Breast epithelium (tissue), 3 donors: ENCODE measurements around the gene RSRC2.

Experiments used
- POLR2A ChIP-seq: fragments of 450-650 bp; IDR thresholded peaks from one replicate; pipeline ENCODE4 v1.6.1; 2016; ENCODE audit warnings: antibody characterized with exemption, mild to moderate bottlenecking, moderate library complexity
- POLR2AphosphoS5 ChIP-seq, 3 donors: sonication (generic); formaldehyde crosslinking; IDR thresholded peaks; one replicate each; pipeline ENCODE4 v1.6.1; 2017; ENCODE audit warnings: antibody characterized with exemption in 3 of 3
- TF ChIP-seq, protein P1 (sequence below), 3 donors: fragments of 450-650 bp; IDR thresholded peaks; one replicate each; pipeline ENCODE4 v1.5.1; 2016 to 2017; ENCODE audit warnings: antibody characterized with exemption in 3 of 3, mild to moderate bottlenecking in 3 of 3, moderate library complexity in 3 of 3

DNA sequence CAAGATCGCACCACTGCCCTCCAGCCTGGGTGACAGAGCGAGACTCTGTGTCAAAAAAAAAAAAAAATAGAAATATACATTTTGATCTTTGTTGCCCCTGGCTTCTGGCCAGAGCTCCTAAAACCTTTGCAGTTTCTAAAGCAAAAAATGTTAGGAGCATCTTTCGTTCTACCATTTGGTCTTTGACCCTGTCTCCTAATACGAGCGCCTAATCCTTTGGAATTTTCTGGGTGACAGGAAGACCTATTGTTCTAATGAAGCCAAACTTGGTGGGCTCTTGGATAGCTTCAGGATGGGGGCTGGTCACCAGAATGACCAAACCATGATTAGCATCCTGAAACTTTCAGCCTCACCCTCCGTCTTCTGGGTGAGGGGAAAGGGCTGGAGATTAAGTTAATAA is 72.0 kb downstream of the RSRC2 start:
- TF ChIP-seq, protein P1, sequence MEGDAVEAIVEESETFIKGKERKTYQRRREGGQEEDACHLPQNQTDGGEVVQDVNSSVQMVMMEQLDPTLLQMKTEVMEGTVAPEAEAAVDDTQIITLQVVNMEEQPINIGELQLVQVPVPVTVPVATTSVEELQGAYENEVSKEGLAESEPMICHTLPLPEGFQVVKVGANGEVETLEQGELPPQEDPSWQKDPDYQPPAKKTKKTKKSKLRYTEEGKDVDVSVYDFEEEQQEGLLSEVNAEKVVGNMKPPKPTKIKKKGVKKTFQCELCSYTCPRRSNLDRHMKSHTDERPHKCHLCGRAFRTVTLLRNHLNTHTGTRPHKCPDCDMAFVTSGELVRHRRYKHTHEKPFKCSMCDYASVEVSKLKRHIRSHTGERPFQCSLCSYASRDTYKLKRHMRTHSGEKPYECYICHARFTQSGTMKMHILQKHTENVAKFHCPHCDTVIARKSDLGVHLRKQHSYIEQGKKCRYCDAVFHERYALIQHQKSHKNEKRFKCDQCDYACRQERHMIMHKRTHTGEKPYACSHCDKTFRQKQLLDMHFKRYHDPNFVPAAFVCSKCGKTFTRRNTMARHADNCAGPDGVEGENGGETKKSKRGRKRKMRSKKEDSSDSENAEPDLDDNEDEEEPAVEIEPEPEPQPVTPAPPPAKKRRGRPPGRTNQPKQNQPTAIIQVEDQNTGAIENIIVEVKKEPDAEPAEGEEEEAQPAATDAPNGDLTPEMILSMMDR (IDR thresholded peaks at IDR 0.05): no peak
- no peak for TF ChIP-seq POLR2A
- TF ChIP-seq POLR2AphosphoS5 (IDR thresholded peaks at IDR 0.05): no peak
